GM19351 (cell line): ENCODE results near the gene ATP4B.
"Not testable (repeated sequence)": the region's sequence is repeated elsewhere in the genome, so short reads cannot be mapped to it uniquely, and the experiment has no call there.

Source experiments
- ATAC-seq: cut with Tn5 transposase; IDR thresholded peaks from one replicate; pipeline ENCODE4 v1.9.1; 2021; ENCODE audit warnings: mild to moderate bottlenecking, moderate library complexity; ENCODE audit not compliant: unreplicated experiment

ATP4B gene

DNA sequence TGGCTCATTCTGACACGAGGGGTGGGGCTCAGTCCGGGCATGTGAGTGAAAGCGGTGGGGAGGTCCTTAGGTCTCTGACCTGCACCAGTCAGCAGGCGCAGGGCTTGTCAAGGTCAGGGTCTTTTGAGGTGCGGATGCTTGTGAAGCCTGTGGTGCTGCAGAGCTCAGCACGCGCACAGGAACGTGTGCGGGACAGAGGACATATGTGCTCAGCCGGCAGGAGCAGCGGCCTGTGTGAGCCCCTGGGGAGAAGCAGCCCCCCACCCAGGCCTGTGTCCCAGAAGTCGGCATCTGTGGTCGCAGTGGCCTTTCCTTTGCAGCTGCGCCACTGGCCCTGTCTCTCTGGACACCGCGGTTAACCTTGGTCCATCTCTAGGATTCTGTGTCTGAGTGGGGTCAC lies 30.9 kb downstream of the ATP4B start:
- no peak for ATAC-seq

DNA sequence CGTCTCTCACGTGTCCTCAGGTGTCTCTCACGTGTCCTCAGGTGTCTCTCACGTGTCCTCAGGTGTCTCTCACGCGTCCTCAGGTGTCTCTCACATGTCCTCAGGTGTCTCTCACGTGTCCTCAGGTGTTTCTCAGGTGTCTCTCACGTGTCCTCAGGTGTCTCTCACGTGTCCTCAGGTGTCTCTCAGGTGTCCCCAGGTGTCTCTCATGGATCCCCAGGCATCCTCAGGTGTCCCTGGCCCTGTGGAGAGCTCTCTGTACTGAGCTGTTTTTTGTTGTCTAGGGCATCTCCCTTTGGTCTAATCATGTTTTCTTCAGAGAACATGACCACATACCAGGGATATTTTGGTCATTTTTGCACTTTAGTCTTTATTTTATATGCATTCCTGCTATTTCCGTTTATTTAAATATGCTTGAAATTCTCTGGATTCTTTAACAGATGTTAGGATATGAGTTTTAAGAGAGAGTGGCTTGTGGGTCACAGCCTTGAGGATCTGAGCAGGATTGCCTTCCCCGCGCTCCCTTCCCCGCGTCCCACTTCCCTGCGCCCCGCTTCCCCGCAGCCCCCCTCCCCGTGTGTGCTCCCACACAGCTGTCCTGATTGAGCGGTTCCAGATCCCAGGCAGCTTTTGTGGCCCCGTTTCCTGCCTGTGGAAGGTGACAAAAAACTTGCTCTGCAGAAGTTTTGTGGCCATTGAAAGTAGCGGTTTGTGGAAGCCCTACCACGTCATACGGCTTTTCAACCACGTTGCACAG lies 31.9 kb downstream of the ATP4B start:
- ATAC-seq: no peak

DNA sequence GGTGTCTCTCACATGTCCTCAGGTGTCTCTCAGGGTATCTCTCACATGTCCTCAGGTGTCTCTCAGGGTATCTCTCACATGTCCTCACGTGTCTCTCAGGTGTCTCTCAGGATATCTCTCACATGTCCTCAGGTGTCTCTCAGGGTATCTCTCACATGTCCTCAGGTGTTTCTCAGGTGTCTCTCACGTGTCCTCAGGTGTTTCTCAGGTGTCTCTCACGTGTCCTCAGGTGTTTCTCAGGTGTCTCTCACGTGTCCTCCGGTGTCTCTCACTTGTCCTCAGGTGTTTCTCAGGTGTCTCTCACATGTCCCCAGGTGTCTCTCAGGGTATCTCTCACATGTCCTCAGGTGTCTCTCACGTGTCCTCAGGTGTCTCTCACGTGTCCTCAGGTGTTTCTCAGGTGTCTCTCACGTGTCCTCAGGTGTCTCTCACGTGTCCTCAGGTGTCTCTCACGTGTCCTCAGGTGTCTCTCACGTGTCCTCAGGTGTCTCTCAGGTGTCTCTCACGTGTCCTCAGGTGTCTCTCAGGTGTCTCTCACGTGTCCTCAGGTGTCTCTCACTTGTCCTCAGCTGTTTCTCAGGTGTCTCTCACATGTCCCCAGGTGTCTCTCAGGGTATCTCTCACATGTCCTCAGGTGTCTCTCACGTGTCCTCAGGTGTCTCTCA lies 33.2 kb downstream of the ATP4B start:
- ATAC-seq: not testable (repeated sequence)

DNA sequence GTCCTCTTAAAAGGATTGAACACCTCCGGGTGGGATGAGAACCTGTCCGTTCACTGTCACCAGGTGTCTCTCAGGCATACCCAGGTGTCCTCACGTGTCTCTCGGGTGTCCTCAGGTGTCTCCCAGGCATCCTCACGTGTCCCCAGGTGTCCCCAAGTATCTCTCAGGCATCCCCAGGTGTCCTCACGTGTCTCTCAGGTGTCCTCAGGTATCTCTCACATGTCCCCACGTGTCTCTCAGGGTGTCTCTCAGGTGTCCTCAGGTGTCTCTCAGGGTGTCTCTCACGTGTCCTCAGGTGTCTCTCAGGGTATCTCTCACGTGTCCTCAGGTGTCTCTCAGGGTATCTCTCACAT lies 33.8 kb downstream of the ATP4B start:
- ATAC-seq: no peak

DNA sequence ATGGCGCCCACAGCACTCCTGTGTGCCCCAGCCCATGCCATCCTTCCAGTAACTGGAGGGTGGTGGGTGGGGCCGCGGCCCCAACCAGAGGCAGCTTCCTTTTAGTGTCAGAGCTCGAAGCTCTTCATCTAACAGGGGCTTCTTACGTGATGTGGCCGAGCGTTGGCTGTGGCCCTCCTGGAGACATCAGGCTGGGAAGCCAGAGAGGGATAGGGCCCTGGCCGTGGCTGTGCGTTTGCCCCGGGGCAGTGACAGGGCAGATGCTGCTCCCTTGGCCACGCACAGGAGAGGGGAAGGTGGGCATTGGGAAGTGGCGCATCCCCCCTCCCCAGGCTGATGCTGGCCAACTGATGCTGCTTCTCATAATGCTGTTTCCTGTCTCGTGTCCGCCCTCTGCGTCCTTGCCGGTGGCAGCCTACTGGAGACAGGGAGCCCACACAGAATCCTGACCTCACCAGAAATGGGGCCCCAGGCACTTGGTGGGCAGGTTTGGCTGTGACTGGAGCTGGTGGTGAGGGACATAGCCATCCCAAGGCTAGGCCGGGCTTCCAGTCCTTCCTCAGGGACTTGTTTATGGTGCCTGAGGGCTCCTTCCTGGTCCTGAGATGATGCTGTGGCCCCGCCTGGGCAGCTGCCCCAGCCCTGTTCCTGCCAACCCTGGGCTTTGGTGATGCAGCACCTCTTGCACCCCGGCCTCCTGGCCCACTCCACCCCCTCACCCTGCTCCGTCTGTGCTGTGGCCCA lies 34.3 kb downstream of the ATP4B start:
- no peak for ATAC-seq

DNA sequence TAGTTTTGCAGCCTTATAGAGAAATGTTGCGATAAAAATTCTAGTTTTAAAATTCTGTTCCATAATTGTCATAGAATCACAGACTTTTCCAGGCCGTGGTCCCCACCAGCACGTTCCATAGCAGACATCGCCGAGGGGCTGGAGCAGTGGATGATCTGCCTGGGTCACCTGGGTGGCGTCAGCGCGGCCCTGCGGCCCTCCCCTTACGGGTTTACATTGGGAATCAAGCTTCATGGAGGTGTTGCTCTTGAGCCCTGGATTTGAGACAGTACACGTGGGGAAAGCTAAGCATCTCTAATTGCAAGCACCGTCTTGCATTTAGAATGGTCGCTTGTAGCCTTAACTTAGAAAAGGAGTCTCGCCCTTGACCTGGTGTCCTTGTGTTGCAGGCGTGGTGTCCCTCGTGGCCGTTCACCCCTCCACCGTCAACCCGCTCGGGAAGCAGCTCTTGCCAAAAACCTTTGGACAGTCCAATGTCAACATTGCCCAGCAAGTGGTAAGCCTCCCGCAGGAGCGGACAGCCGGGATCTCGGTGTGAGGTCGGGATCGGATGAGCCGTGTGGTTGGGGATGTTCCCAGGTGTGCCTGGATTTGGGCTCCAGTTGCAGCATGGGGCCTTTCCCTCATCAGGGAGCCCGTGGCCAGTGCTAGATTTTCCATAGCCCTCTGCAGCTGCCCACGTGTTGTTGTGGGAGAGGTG lies 35.1 kb downstream of the ATP4B start:
- no peak for ATAC-seq

DNA sequence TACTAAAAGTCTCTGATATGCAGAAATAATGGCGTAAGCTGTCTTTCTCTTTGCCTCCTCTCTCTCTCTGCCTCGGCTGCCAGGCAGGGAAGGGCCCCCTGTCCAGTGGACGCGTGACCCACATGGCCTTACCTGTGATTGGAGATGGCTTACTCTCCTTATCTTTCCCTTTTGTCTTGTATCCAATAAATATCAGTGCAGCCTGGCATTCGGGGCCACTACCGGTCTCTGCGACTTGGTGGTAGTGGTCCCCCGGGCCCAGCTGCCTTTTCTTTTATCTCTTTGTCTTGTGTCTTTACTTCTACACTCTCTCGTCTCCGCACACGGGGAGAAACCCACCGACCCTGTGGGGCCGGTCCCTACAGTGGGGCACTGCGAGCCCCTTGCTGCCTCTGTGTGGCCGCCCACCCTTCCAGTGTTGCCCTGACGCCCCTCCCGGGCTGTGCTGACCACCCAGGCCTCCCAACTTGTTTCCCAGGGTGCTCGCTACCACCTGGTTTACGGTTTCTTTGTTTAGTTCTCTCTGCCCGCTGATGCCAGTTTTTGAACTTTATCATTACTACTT lies 35.9 kb downstream of the ATP4B start:
- not testable (repeated sequence) for ATAC-seq

DNA sequence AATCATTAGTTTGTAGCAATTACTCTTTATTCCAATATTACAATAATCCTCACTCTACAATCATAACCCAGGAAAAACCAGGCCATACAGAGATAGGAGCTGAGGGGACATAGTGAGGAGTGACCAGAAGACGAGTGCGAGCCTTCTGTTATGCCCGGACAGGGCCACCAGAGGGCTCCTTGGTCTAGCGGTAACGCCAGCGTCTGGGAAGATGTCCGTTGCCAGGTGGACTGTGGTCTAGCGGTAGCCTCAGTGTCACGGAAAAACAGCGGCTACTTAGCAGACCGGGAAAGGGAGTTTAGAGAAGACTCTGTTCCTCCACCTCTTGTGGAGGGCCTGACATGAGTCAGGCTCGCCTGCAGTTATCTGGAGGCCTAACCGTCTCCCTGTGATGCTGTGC lies 36.5 kb downstream of the ATP4B start:
- ATAC-seq: not testable (repeated sequence)

DNA sequence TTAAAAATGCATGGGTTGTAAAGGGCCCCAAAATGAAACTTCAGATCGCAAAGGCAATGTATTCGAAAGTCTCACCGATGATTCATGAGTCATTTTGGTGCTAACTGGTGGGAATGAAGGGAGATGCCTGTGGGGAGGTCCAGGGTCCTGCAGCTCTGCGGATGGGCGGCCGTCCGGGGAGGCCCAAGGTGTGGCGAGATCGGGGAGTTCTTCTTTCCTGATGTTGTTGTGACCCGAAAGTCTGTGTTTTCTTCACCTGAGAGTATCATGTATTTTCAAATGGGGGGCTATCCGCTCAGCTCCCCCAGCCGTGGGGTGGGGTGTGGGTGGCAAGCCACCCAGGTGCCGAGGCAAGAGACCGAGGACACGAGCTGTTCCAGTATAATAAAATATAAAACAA lies 37.0 kb downstream of the ATP4B start:
- ATAC-seq: no peak

DNA sequence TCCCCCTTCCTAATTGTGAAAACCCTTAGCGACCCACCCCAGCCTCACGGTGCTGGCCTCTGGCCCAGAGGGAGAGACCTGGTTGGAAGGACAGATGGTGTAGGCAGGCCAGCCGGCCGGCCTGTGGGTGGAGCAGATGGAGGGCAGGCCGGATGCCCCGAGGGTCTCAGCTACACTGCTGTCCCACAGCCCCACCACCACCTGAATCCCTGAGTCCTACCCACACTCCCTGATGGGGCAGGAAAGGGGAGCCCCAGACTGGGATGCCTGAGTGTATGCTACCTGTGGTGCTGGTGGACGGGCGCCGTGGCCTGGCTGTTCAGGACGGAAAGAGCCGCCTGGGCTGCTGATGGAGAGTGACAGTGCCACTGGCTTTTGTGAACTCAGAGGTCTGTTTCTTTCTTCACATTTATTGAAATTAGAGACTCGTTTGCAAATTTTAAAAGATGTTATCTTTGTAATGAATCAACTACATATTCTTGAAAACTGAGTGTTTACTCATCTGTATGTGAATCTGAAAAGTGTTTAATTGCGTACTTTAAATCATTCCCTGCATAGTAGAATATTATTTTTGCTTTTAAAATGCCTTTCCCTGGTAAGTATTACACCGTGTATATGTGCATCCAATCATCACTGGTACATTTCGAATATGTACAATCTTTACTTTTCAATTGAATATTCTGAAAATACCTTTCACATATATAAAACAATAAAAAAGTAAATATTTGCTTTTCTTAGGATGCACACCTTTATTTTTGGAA lies 37.8 kb downstream of the ATP4B start:
- ATAC-seq: no peak

DNA sequence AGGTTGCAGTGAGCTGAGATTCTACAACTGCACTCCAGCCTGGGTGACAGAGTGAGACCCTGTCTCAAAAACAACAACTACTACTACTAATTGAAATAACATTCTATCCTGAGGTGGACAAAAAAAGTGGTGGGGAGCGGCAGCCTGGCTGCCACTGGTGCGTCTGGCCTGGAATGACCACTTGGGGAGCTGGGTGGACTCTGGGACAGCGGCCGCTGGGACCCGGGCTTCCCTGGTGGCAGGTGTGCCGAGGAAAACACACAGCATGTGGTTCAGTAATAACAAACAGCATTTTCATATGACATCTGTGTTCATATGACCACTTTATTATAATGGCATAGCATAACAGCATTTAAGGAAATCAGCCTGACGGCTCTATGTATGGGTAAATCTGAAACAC lies 39.5 kb downstream of the ATP4B start:
- ATAC-seq: no peak

DNA sequence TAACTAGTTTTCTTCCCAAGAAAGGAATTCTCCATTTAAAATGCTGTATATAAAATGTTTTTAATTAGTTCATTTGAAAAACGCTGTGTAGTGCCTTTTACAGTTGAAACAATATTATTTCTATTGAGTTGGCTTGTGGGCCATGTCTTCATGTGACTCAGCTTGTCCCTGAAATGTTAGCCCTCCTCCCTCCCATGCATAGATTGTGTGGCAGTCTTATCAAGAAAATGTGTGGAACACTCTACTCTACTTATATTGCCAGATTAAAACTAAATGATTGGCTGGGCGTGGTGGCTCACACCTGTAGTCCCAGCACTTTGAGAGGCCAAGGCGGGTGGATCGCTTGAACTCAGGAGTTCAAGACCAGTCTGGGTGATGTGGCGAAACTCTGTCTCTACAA lies 40.0 kb downstream of the ATP4B start:
- no peak for ATAC-seq

DNA sequence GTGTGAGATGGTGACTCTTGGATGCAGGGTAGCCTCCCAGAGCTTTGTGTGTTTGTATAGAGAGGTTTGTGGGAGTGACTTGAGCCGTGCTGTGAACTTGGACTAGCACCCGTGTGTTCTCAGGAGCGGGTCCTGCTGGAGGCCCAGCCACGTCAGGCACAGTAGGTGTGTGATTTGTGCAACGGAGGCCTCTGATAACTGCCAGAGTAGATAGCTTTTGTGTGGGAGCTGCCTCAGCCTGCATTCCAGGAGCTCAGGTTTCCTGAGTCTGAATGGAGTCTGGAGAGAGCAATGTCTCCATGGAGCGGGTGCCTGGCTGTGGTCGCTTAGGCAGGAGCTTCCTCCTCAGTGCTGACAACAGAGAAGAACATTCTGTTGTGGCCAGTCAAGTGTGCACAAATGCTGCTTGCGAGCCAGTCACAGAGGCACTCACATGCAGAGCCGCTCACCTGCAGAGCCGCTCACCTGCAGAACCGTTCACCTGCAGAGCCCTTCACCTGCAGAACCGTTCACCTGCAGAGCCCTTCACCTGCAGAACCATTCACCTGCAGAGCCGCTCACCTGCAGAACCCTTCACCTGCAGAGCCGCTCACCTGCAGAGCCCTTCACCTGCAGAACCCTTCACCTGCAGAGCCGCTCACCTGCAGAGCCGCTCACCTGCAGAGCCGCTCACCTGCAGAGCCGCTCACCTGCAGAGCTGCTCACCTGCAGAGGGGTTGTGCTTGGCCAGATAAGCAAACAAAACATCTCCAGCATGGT lies 40.8 kb downstream of the ATP4B start:
- no peak for ATAC-seq

DNA sequence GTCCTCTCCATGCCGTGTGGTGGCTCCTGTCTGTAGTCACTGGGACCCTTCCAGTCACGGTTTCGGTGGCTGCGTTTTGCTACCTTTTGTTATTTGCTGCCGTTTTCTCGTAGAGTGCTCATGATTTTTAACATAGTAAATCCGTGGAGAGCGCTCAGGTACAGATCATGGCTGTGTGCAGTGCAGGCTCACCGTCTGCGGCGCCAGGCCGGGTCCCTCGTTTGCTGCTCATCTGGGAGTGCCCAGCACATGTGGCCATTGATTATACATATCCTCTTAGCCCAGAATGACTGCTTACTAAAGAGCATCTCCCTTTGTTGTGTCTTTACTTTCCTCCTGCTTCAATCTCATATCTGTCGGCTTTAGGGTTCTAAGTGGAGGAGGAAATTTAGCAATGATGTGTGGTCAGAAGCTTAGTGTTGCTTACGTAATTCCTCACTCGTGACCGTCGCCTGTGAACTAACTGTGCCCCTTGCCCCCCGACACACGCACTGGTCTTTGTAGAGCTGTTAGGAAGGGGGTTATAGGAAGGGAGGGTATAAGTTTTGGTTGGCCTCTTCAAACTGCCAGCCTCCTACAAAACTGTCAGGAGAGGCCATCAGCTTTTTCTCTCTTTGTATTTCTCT lies 41.6 kb downstream of the ATP4B start:
- ATAC-seq: no peak

DNA sequence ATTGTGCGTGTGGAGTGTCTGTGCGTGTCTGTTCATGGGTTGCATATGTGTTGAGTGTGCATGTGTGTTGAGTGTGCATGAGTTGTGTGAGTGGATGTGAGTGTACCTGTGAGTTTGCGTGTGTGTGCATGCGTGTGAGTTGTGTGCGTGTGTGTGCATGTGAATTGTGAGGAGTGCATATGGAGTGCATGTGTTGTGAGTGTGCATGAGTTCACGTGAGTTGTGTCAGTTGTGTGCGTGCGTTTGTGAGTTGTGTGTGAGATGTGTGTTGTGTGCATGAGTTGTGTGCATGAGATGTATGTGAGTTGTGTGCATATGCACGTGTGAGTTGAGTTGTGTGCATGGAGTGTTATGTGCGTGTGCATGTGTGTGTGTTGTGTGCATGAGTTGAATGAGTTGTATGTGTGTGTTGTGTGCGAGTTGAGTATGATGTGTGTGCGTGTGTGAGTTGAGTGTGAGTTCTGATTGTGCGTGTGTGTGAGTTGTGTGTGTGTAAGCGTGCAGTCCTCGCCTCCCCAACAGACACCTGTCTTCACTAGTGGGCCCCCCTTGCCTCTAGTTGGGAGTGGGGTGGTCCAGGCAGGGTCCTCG lies 44.1 kb downstream of the ATP4B start:
- ATAC-seq: no peak

DNA sequence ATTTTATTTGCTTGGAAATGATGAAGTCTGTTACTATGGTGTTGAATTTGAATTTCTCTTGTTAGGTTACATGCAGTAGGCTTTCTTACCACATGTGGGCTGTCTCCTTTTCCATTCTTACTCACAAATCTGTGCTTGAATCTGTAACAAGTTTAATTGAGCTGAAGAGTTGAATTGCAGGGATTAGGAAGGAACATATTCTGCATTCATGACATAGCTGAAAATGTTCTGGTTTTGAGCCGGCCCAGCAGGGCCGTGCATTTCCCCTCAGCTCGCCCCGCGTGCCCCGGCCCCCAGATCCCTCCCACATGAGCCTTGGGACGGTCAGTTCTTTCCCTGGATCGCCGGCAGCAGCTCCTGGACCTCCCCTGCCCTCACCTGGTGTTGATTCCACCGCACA lies 45.4 kb downstream of the ATP4B start:
- ATAC-seq: no peak

DNA sequence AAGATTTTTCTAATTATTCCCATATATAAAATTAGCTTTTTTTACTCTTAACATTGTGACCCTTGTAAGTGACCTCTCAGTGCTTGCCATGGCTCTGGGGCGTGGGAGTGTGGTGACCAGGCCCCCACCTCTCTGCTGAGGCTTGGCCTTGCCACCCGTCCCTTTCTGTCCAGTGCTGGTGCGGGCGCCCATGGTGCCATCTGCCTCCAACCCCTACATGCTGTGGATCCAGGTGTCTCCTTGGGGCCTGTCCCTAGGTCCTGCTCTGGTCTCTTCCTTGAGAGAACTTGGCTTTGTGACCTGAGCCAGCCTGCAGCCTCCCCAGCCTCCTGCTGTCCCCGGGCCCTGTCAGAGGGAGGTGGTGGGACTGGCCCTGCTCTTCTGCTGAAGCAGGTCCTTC lies 46.0 kb downstream of the ATP4B start:
- ATAC-seq: no peak

DNA sequence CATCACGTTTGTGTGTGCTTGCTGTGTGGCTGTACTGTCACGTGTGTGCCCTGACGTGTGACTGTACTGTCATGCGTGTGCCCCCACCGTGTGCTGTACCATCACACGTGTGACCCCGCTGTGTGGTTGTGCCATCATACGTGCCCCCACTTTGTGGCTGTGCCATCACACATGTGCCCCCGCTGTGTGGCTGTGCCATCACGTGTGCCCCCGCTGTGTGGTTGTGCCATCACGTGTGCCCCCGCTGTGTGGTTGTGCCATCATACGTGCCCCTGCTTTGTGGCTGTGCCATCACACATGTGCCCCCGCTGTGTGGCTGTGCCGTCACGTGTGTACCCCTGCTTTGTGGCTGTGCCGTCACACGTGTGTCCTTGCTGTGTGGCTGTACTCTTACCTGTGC lies 47.7 kb downstream of the ATP4B start:
- no peak for ATAC-seq

DNA sequence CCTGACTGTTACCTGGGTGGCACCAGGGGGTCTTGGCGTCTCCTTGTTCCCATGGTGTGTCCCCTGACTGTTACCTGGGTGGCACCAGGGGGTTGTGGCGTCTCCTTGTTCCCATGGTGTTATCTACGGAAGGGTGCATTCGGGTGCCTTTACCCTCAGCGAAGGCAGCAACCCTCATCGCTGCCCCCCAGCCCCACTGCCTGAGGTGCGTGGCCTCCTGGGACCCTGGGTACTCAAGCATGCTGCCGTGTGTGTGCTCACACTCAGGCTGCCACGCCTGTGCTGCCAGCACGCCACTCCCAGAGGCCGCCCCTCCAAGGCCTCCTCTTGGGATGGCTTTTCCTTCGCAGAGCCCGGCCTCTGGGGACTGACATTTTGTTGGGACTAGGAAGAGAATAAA lies 48.4 kb downstream of the ATP4B start:
- no peak for ATAC-seq
